ENCODE results near the gene TSPO. TPM values are rescaled to one million over a fixed set of nuclear protein-coding genes. Genes with fewer than 3 reads are reported as not detected.

TSPO gene
- total RNA-seq, 1 donor from 2014 or later = 294 TPM

DNA sequence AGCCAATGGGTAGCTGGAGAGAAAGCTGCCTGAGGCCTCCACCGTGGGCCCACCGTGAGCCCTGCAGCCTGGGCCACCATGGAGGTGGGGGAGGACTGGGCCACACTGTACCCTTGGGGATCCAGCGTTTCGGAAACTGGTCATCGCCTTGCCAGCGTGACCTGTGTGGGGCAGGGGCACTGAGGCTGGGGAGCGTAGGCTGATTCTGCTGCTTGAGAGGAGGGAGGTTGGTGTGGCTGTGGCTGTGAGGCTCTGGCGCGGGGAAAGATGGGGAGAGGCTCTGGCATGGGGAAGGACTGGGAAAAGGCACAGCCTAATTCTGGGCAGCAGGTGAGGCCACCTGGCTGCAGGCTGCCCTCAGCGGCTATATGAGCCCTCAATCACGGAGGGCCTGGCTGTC, 48.2 kb downstream of the TSPO start:
- H3K4me1 ChIP-seq = no peaks in the 10 kb centered on the region
- DNase-seq (no peak), ATAC-seq (no peak)
- no peak overlapping the region for H3K27ac ChIP-seq
- no peaks in the 10 kb centered on the region for H3K9me3 ChIP-seq
- intact Hi-C loops (cut with DNase I) = no loop called here
- no peak overlapping the region for H3K4me3 ChIP-seq
- TF ChIP-seq, protein P1, sequence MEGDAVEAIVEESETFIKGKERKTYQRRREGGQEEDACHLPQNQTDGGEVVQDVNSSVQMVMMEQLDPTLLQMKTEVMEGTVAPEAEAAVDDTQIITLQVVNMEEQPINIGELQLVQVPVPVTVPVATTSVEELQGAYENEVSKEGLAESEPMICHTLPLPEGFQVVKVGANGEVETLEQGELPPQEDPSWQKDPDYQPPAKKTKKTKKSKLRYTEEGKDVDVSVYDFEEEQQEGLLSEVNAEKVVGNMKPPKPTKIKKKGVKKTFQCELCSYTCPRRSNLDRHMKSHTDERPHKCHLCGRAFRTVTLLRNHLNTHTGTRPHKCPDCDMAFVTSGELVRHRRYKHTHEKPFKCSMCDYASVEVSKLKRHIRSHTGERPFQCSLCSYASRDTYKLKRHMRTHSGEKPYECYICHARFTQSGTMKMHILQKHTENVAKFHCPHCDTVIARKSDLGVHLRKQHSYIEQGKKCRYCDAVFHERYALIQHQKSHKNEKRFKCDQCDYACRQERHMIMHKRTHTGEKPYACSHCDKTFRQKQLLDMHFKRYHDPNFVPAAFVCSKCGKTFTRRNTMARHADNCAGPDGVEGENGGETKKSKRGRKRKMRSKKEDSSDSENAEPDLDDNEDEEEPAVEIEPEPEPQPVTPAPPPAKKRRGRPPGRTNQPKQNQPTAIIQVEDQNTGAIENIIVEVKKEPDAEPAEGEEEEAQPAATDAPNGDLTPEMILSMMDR (IDR thresholded peaks at IDR 0.05) = no peak
- peaks cover 3% of the 10 kb centered on the region for H3K27me3 ChIP-seq (ENCODE audit: low read depth)
- no peaks in the 10 kb centered on the region for H3K36me3 ChIP-seq

DNA sequence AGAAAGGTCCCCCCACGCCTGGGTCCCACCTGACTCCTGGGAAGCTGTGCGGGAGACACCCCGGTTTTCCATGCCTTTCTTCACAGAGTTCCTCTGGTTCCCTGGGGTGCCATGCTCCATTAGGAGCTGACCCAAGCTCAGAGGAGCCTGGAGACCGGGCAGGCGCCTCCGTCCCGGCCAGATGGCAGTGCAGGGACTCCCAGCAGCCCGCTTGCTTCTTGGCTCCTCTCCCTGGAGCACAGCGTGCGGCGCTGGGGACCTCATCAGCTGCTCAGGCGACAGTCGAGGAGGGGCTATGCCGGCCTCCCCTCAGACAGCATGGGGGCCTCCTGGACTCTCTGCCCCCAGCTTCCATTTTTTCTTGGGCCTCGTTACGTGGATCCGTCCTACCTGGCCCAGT, 48.7 kb downstream of the TSPO start:
- H3K9me3 ChIP-seq = no peaks in the 10 kb centered on the region
- TF ChIP-seq, protein P1 (IDR thresholded peaks at IDR 0.05) = no peak
- no peak for DNase-seq
- ATAC-seq = no peak
- H3K27me3 ChIP-seq (ENCODE audit: low read depth) = peaks cover 3% of the 10 kb centered on the region
- no peak overlapping the region for H3K4me3 ChIP-seq
- intact Hi-C loops (cut with DNase I) = no loop called here
- no peaks in the 10 kb centered on the region for H3K36me3 ChIP-seq
- H3K27ac ChIP-seq = no peak overlapping the region
- H3K4me1 ChIP-seq = no peaks in the 10 kb centered on the region

DNA sequence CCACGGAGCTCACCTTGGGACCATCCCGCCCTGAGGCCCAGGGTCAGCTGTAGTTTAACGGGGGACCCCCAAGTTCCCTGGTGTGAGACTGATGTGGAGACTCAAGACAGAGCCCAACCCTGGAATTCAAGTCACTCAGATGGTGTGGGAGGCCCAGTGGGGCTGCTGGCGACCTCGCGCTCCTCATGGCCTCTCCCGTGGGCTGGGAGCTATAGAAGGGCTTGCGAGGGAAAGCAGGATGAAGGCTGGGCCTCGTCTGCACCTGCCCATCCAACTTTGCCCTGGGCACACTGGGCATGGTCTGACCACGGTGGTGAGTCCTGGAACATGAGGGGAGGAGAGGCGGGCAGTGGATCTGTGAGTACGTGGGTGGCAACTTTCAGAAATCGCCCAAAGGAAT, 49.2 kb downstream of the TSPO start:
- TF ChIP-seq, protein P1 (IDR thresholded peaks at IDR 0.05) = no peak
- DNase-seq = no peak

DNA sequence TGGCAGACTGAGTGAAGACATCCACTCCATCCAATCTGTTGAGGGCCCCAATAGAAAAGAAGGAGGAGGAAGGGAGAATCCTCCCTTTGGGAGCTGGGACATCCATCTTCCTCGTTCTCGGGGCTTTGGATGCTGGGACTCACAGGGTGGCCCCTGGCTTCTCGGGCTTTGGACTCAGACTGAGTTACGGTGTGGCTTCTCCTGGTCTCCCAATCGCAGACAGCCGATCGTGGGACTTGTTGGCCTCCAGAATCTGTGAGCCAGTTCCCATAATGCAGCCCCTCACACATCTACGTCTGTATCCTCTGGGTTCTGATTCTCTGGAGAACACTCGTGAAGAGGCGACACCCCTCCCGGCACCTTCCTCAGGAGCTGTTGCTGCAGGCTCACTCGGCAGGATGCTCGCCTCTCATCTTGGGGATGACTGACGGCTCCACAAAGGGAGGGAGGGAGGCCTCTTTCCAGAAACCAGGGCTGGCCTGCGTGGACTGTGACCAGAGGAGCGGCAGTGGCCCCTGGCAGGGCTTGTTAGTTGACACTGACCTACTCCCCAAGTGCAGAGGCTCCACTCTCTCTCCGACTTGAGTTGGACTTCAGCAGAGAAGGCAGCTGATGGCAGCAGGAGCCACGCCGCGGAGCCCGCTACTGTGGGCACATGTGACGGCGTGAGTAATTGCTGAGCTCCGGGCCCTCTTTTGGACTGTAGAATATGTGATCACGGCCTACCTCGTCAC, 50.3 kb downstream of the TSPO start:
- H3K27ac ChIP-seq = no peak overlapping the region
- no peak for ATAC-seq
- intact Hi-C loops (cut with DNase I) = no loop called here
- no peak overlapping the region for H3K4me3 ChIP-seq
- H3K36me3 ChIP-seq = no peaks in the 10 kb centered on the region
- peaks cover 3% of the 10 kb centered on the region for H3K27me3 ChIP-seq (ENCODE audit: low read depth)
- no peaks in the 10 kb centered on the region for H3K4me1 ChIP-seq
- peak; percentile 38 for DNase-seq
- H3K9me3 ChIP-seq = no peaks in the 10 kb centered on the region
- TF ChIP-seq, protein P1 (IDR thresholded peaks at IDR 0.05) = no peak

More for the DNA sequence above, 49.2 kb downstream of the TSPO start:
- no peak for ATAC-seq
- no peaks in the 10 kb centered on the region for H3K36me3 ChIP-seq
- no peaks in the 10 kb centered on the region for H3K4me1 ChIP-seq
- H3K9me3 ChIP-seq = no peaks in the 10 kb centered on the region
- H3K4me3 ChIP-seq = no peak overlapping the region
- H3K27me3 ChIP-seq (ENCODE audit: low read depth) = peaks cover 3% of the 10 kb centered on the region
- H3K27ac ChIP-seq = no peak overlapping the region
- intact Hi-C loops (cut with DNase I) = no loop called here

DNA sequence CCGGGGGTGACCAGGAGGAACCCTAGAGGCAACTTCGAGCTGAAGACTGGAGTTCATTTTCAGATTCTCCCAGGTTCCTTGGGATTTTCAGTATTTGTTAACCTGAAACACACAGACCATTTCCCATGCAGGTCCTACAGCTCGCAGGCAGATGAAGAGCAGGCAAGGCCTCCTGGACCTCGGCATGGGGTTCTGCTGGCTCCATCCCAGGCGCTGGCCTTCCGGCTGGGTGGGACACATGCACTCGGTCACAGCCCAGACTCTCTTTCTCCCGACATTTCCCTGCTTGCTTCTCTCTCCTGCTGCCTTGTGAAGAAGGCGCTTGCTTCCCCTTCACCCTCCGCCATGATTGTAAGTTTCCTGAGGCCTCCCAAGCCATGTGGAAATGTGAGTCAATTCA, 51.0 kb downstream of the TSPO start:
- intact Hi-C loops (cut with DNase I) = no loop called here
- no peak for ATAC-seq

More for the DNA sequence above, 51.0 kb downstream of the TSPO start:
- Histone ChIP-seq H3K9me3 (no peaks in the 10 kb centered on the region), H3K4me3 (no peak overlapping the region), H3K27me3 (ENCODE audit: low read depth) (peaks cover 3% of the 10 kb centered on the region), H3K4me1 (no peaks in the 10 kb centered on the region), H3K27ac (no peak overlapping the region), H3K36me3 (no peaks in the 10 kb centered on the region)
- no peak for DNase-seq
- TF ChIP-seq, protein P1 (IDR thresholded peaks at IDR 0.05) = no peak
